PC-3 (cell line): ENCODE measurements around the gene DLG2. TPM values are rescaled to one million over a fixed set of nuclear protein-coding genes. Genes with fewer than 3 reads are reported as not detected.

Experiments used
- ATAC-seq: fragments of 200-7000 bp; cut with Tn5 transposase; 2 replicates; pipeline ENCODE4 v1.9.1; 2020; ENCODE audit warnings: mild to moderate bottlenecking, moderate library complexity
- BruUV-seq: library from RNA; stranded (reverse); fragments of 400-500 nt; replicated peaks from 2 replicates; lab custom pipeline; 2021; lab: Mats Ljungman, UMichigan
- CTCF ChIA-PET: fragments of 300-600 bp; sonication (Branson Sonifier 250); formaldehyde crosslinking; loops from one replicate; lab custom pipeline; 2022; ENCODE audit warnings: antibody characterized with exemption; lab: Charles Lee
- POLR2A ChIA-PET: fragments of 300-600 bp; sonication (Branson Sonifier 250); formaldehyde crosslinking; loops from one replicate; lab custom pipeline; 2022; ENCODE audit warnings: antibody characterized with exemption; ENCODE audit not compliant: unreplicated experiment; lab: Charles Lee
- DNase-seq: peaks from one replicate; pipeline ENCODE4 v3.0.0-alpha.2; 2015
- H2AFZ ChIP-seq: fragments of 300-600 bp; sonication (generic); 2 replicates; pipeline ENCODE4 v1.6.0; 2016; ENCODE audit warnings: antibody characterized with exemption, low read length
- H3F3A ChIP-seq: fragments of 300-600 bp; sonication (generic); one replicate; pipeline ENCODE4 v1.6.0; 2017; ENCODE audit warnings: antibody characterized with exemption, low read length, control low read depth, mild to moderate bottlenecking; ENCODE audit not compliant: unreplicated experiment
- H3K27ac ChIP-seq: fragments of 300-600 bp; sonication (generic); 2 replicates; pipeline ENCODE4 v1.5.1; 2016; ENCODE audit warnings: mild to moderate bottlenecking, low read length
- H3K27me3 ChIP-seq: fragments of 300-600 bp; sonication (generic); 2 replicates; pipeline ENCODE4 v1.6.1; 2016; ENCODE audit warnings: low read length, mixed read lengths
- H3K36me3 ChIP-seq: fragments of 300-600 bp; sonication (generic); 2 replicates; pipeline ENCODE4 v1.6.1; 2016; ENCODE audit warnings: low read depth, mixed run types, low read length, mixed read lengths
- H3K4me1 ChIP-seq: fragments of 300-600 bp; sonication (generic); 2 replicates; pipeline ENCODE4 v1.5.1; 2016; ENCODE audit warnings: low read length; ENCODE audit not compliant: insufficient read depth
- H3K4me2 ChIP-seq: fragments of 300-600 bp; sonication (generic); 2 replicates; pipeline ENCODE4 v1.6.0; 2016; ENCODE audit warnings: low read length
- H3K4me3 ChIP-seq: fragments of 300-600 bp; sonication (generic); 2 replicates; pipeline ENCODE4 v1.5.1; 2016; ENCODE audit warnings: mild to moderate bottlenecking, low read length, mixed read lengths
- H3K79me2 ChIP-seq: fragments of 300-600 bp; sonication (generic); 2 replicates; pipeline ENCODE4 v1.6.1; 2017; ENCODE audit warnings: low read length, mixed read lengths
- H3K9ac ChIP-seq: fragments of 300-600 bp; sonication (generic); 2 replicates; pipeline ENCODE4 v1.6.0; 2016; ENCODE audit warnings: mild to moderate bottlenecking, low read length
- H3K9me2 ChIP-seq: fragments of 300-600 bp; sonication (generic); replicated peaks from 2 replicates; pipeline ENCODE4 v1.6.1; 2016; ENCODE audit warnings: mixed run types, low read length, mixed read lengths
- H3K9me3 ChIP-seq: fragments of 300-600 bp; sonication (generic); 2 replicates; pipeline ENCODE4 v1.6.1; 2016; ENCODE audit warnings: low read length, mixed read lengths
- H4K20me1 ChIP-seq: fragments of 300-600 bp; sonication (generic); 2 replicates; pipeline ENCODE4 v1.6.1; 2016; ENCODE audit warnings: low read length, mixed read lengths
- CTCF ChIP-seq: fragments of 300-600 bp; sonication (generic); conservative IDR thresholded peaks from 2 replicates; pipeline ENCODE4 v1.5.1; 2017; ENCODE audit warnings: antibody characterized with exemption, low read depth, mild to moderate bottlenecking, low read length
- EZH2 ChIP-seq: fragments of 300-600 bp; sonication (generic); IDR thresholded peaks from one replicate; pipeline ENCODE4 v1.6.1; 2017; ENCODE audit warnings: antibody characterized with exemption, mild to moderate bottlenecking, low read length; ENCODE audit not compliant: unreplicated experiment
- EZH2phosphoT487 ChIP-seq: fragments of 300-600 bp; sonication (generic); IDR thresholded peaks from 2 replicates; pipeline ENCODE4 v1.6.1; 2018; ENCODE audit warnings: mild to moderate bottlenecking, antibody characterized with exemption, low read length, borderline replicate concordance
- intact Hi-C: fragments of 100-400 bp; cut with micrococcal nuclease; formaldehyde crosslinking; loops from 2 replicates; pipeline ENCODE4 v1.9.0; 2023
- total RNA-seq: library from RNA; depleted of rRNA; stranded (reverse); fragments of >200 nt; gene quantifications from 2 replicates; pipeline ENCODE4 v1.2.3, GENCODE V29; 2014

DLG2 gene
- total RNA-seq, 1 experiment from 2014 or later, result 0.58 TPM

GRCh38 chr11:84747871-84748270 is 879.3 kb downstream of the DLG2 start:
- no peaks in the 10 kb centered on the region for H3F3A ChIP-seq
- no peak for ATAC-seq
- CTCF ChIA-PET, result no interaction called here
- no peak overlapping the region for H3K27ac ChIP-seq
- H3K9me2 ChIP-seq, result no peaks in the 10 kb centered on the region
- no peak overlapping the region for H3K4me2 ChIP-seq
- H4K20me1 ChIP-seq, result no peaks in the 10 kb centered on the region
- no peak overlapping the region for H3K9ac ChIP-seq
- no peaks in the 10 kb centered on the region for H3K4me1 ChIP-seq
- no peaks in the 10 kb centered on the region for H3K79me2 ChIP-seq
- H2AFZ ChIP-seq, result no peak overlapping the region
- intact Hi-C loops, result no loop called here
- no peaks in the 10 kb centered on the region for H3K36me3 ChIP-seq
- H3K27me3 ChIP-seq, result peaks cover 21% of the 10 kb centered on the region
- no peak overlapping the region for H3K4me3 ChIP-seq
- POLR2A ChIA-PET, result no interaction called here
- no TSS peak for BruUV-seq
- no peaks in the 10 kb centered on the region for H3K9me3 ChIP-seq
- DNase-seq, result no peak
- no peak for TF ChIP-seq EZH2
- no peak for TF ChIP-seq CTCF
- TF ChIP-seq EZH2phosphoT487, result no peak

- DNase-seq (no peak), ATAC-seq (no peak)
- Histone ChIP-seq H4K20me1 (no peaks in the 10 kb centered on the region), H2AFZ (no peak overlapping the region), H3K36me3 (no peaks in the 10 kb centered on the region), H3F3A (no peaks in the 10 kb centered on the region), H3K79me2 (no peaks in the 10 kb centered on the region), H3K4me1 (no peaks in the 10 kb centered on the region), H3K27ac (no peak overlapping the region), H3K4me3 (no peak overlapping the region), H3K9me3 (no peaks in the 10 kb centered on the region), H3K27me3 (peaks cover 7% of the 10 kb centered on the region; the same call in 1 of the 2 replicates), H3K4me2 (no peak overlapping the region), H3K9me2 (no peaks in the 10 kb centered on the region), H3K9ac (no peak overlapping the region)
- intact Hi-C loops, result no loop called here
- ChIA-PET POLR2A (no interaction called here), CTCF (no interaction called here)
- TF ChIP-seq EZH2phosphoT487 (no peak), EZH2 (no peak), CTCF (no peak)
- BruUV-seq, result no TSS peak
These were observed 887.1 kb downstream of the DLG2 start for GRCh38 chr11:84740050-84740449.

- Histone ChIP-seq H3F3A (no peaks in the 10 kb centered on the region), H3K4me2 (no peak overlapping the region), H3K4me3 (no peak overlapping the region), H3K79me2 (no peaks in the 10 kb centered on the region), H4K20me1 (no peaks in the 10 kb centered on the region), H3K9me3 (no peaks in the 10 kb centered on the region), H3K36me3 (no peaks in the 10 kb centered on the region), H3K9ac (no peak overlapping the region), H2AFZ (no peak overlapping the region), H3K9me2 (no peaks in the 10 kb centered on the region), H3K27me3 (peaks cover 64% of the 10 kb centered on the region), H3K27ac (no peak overlapping the region), H3K4me1 (no peaks in the 10 kb centered on the region)
- no TSS peak for BruUV-seq
- ChIA-PET CTCF (no interaction called here), POLR2A (interaction anchor here (0.5 kb wide), 1 partner anchor 22 kb away, joined by 4 read pairs; no protein-coding TSS in a partner anchor)
- DNase-seq, result no peak
- TF ChIP-seq EZH2phosphoT487 (no peak), EZH2 (no peak), CTCF (no peak)
- ATAC-seq, result no peak
- intact Hi-C loops, result no loop called here
These were observed 902.9 kb downstream of the DLG2 start for GRCh38 chr11:84724256-84724655.
